ENCODE measurements around the gene SPRED3. TPM values are rescaled to one million over a fixed set of nuclear protein-coding genes. Genes with fewer than 3 reads are reported as not detected.

SPRED3 gene
- total RNA-seq, 4 donors from 2014 or later: 0.44 to 7.1 (median 0.96) TPM

GRCh38 chr19:38386971-38387549, 1.4 kb upstream of the SPRED3 start:
- Histone ChIP-seq H3K4me1 (peaks cover 26% of the 10 kb centered on the region in 2 donors), H3K4me3 (replicated peaks in 1 of 3) (peak overlapping the region in 1 of 3 donors; percentile 71), H3K27ac (peak overlapping the region in 1 of 3 donors; percentile 51), H3K27me3 (no peaks in the 10 kb centered on the region), H3K9me3 (no peaks in the 10 kb centered on the region), H3K36me3 (peaks cover 15 to 17% of the 10 kb centered on the region in 2 donors)
- DNase-seq: no peak
- 11% methylated on average over 10 to 11 of the region's 36 CpGs for WGBS, 2 donors
- intact Hi-C loops (cut with DNase I): no loop called here
- TF ChIP-seq CTCF (IDR thresholded peaks at IDR 0.05) (no peak), POLR2A (IDR thresholded peaks at IDR 0.05) (no peak)

GRCh38 chr19:38387550-38388348, 748 bp upstream of the SPRED3 start, which contains the start of gene GGN:
TSS of gene GGN (minus strand) at chr19:38388034. CDS start at chr19:38387261, 773 bp downstream.
- peaks cover 26% of the 10 kb centered on the region in 2 donors for H3K4me1 ChIP-seq
- peak within 1 kb of the TSS; percentile 14 to 71 (median 16) for H3K4me3 ChIP-seq (replicated peaks in 1 of 3)
- H3K9me3 ChIP-seq: no peaks in the 10 kb centered on the region
- DNase-seq: peak; percentile 95 to 96
- peak within 1 kb of the TSS; percentile 68 to 84 (median 80) for H3K27ac ChIP-seq
- peak in 1 of 2 donors; percentile 66 for TF ChIP-seq POLR2A (IDR thresholded peaks at IDR 0.05)
- TF ChIP-seq CTCF (IDR thresholded peaks at IDR 0.05): no peak
- no peaks in the 10 kb centered on the region for H3K27me3 ChIP-seq
- intact Hi-C loops (cut with DNase I): no loop called here
- H3K36me3 ChIP-seq: peaks cover 8 to 10% of the 10 kb centered on the region in 2 donors
- 2% methylated on average over 47 to 48 of the region's 51 CpGs for WGBS, 2 donors

GRCh38 chr19:38389101-38389925, 816 bp downstream of the SPRED3 start:
- H3K36me3 ChIP-seq: no peaks in the 10 kb centered on the region
- H3K4me3 ChIP-seq (replicated peaks in 1 of 3): peak overlapping the region in 1 of 3 donors; percentile 71
- peak in 1 of 2 donors; percentile 27 for DNase-seq
- 17 to 21% methylated on average over 18 to 19 of the region's 28 CpGs for WGBS, 2 donors
- no peak for TF ChIP-seq CTCF (IDR thresholded peaks at IDR 0.05)
- TF ChIP-seq POLR2A (IDR thresholded peaks at IDR 0.05): no peak
- intact Hi-C loops (cut with DNase I): no loop called here
- no peaks in the 10 kb centered on the region for H3K27me3 ChIP-seq
- peak overlapping the region; percentile 28 to 84 (median 80) for H3K27ac ChIP-seq
- H3K4me1 ChIP-seq: peaks cover 26% of the 10 kb centered on the region in 2 donors
- no peaks in the 10 kb centered on the region for H3K9me3 ChIP-seq

- Histone ChIP-seq H3K4me3 (replicated peaks in 1 of 3) (no peak overlapping the region), H3K9me3 (no peaks in the 10 kb centered on the region), H3K27me3 (no peaks in the 10 kb centered on the region), H3K4me1 (peaks cover 26 to 30% of the 10 kb centered on the region in 2 donors), H3K27ac (no peak overlapping the region), H3K36me3 (no peaks in the 10 kb centered on the region)
- TF ChIP-seq POLR2A (IDR thresholded peaks at IDR 0.05) (no peak), CTCF (IDR thresholded peaks at IDR 0.05) (no peak)
- DNase-seq: no peak
- 70 to 78% methylated on average over 16 of the region's 22 CpGs for WGBS, 2 donors
- intact Hi-C loops (cut with DNase I): no loop called here
Measured at GRCh38 chr19:38389957-38390924, 1.7 kb downstream of the SPRED3 start.

All from thyroid gland (tissue), 4 donors.